HepG2 (cell line): Measurements from ENCODE around the gene GUCY2C. TPM values are rescaled to one million over a fixed set of nuclear protein-coding genes. Genes with fewer than 3 reads are reported as not detected.
A peak's percentile ranks its signal among the peaks of the same experiment; 100 is the strongest.

Experiments
- ATAC-seq: fragments of 200-7000 bp; cut with Tn5 transposase; 3 replicates; pipeline ENCODE4 v1.9.1; 2020; ENCODE audit warnings: mild to moderate bottlenecking, moderate library complexity
- BruUV-seq: library from RNA; stranded (reverse); fragments of 400-500 nt; replicated peaks from 2 replicates; lab custom pipeline; 2021; lab: Mats Ljungman, UMichigan
- CTCF ChIA-PET: fragments of 300-600 bp; formaldehyde crosslinking; extraction: SDS; loops from one replicate; lab custom pipeline; 2021; ENCODE audit warnings: low total read pairs, inconsistent platforms, low intra/inter-chr PET ratio; lab: Yijun Ruan, JAX
- POLR2A ChIA-PET: fragments of 350-600 bp; sonication (Branson Sonifier 250); formaldehyde crosslinking; loops from one replicate; lab custom pipeline; 2020; ENCODE audit warnings: antibody characterized with exemption, inconsistent platforms; lab: Yijun Ruan, JAX
- DNase-seq: peaks from one replicate; pipeline ENCODE4 v3.0.0-alpha.2; 2015; ENCODE audit warnings: low spot score
- FAIRE-seq: peaks from 3 replicates; lab custom pipeline; 2011; peaks lifted over from hg19 to GRCh38; lab: Jason Lieb, UNC
- H2AFZ ChIP-seq: one replicate; pipeline ENCODE4 v1.6.1; 2011; ENCODE audit warnings: low read length, inconsistent platforms
- H3K27ac ChIP-seq: fragments of 300-600 bp; 3 replicates; pipeline ENCODE4 v1.8.0; 2011; ENCODE audit warnings: mixed run types, mild to moderate bottlenecking, mixed read lengths, low read length, inconsistent platforms; ENCODE audit not compliant: insufficient read depth; ENCODE audit errors: extremely low read length
- H3K27me3 ChIP-seq, 2 experiments: fragments of 200-600 bp in 1 of 2; 2 replicates in 1 of 2; 3 replicates in 1 of 2; pipeline versions ENCODE4 v1.6.0 to v1.8.0; 2011; ENCODE audit warnings: low read length in 2 of 2, mild to moderate bottlenecking in 2 of 2, moderate library complexity in 2 of 2, inconsistent platforms in 1 of 2; ENCODE audit not compliant: insufficient read depth in 2 of 2, control insufficient read depth in 1 of 2
- H3K36me3 ChIP-seq, 2 experiments: fragments of 200-600 bp in 1 of 2; replicated peaks in 1 of 2; 2 replicates in 1 of 2; 3 replicates in 1 of 2; pipeline versions ENCODE4 v1.5.1 to v1.8.0; 2011; ENCODE audit warnings: low read length in 2 of 2, inconsistent platforms in 1 of 2; ENCODE audit not compliant: insufficient read depth in 2 of 2, control insufficient read depth in 1 of 2
- H3K4me1 ChIP-seq: 2 replicates; pipeline ENCODE4 v1.5.1; 2012; ENCODE audit warnings: low read length, inconsistent platforms; ENCODE audit not compliant: insufficient read depth
- H3K4me2 ChIP-seq: 2 replicates; pipeline ENCODE4 v1.6.0; 2011; ENCODE audit warnings: low read depth, low read length, inconsistent platforms
- H3K4me3 ChIP-seq, 3 experiments: fragments of 200-600 bp in 1 of 3; sonication (generic), shearing (Covaris generic) in 1 of 3; replicated peaks in 1 of 3; 2 replicates each; pipeline ENCODE4 v1.5.1; 2011 to 2016; ENCODE audit warnings: low read length in 3 of 3, inconsistent platforms in 2 of 3, low read depth in 2 of 3, mild to moderate bottlenecking in 2 of 3, control low read depth in 1 of 3, mixed read lengths in 1 of 3; ENCODE audit not compliant: insufficient read depth in 1 of 3
- H3K79me2 ChIP-seq: one replicate; pipeline ENCODE4 v1.6.1; 2011; ENCODE audit warnings: low read length, inconsistent platforms; ENCODE audit not compliant: insufficient read depth
- H3K9ac ChIP-seq: 2 replicates; pipeline ENCODE4 v1.6.0; 2011; ENCODE audit warnings: mild to moderate bottlenecking, low read depth, low read length, inconsistent platforms; ENCODE audit not compliant: insufficient read depth
- H3K9me3 ChIP-seq: 2 replicates; pipeline ENCODE4 v1.5.1; 2012; ENCODE audit warnings: mild to moderate bottlenecking, low read length
- H4K20me1 ChIP-seq: 2 replicates; pipeline ENCODE4 v1.6.0; 2011; ENCODE audit warnings: inconsistent platforms, mild to moderate bottlenecking, low read length, moderate library complexity; ENCODE audit not compliant: insufficient read depth
- DPF2 ChIP-seq: sonication (generic); formaldehyde crosslinking; IDR thresholded peaks from 2 replicates; pipeline ENCODE4 v1.4.0; 2020; ENCODE audit warnings: mild to moderate bottlenecking, low read depth, missing genetic modification reagents, borderline replicate concordance
- PRDM15 ChIP-seq: sonication (generic); formaldehyde crosslinking; IDR thresholded peaks from 2 replicates; pipeline ENCODE4 v1.4.0; 2020; ENCODE audit warnings: missing genetic modification reagents
- RAD21 ChIP-seq: fragments of 450-650 bp; formaldehyde crosslinking; IDR thresholded peaks from 2 replicates; pipeline ENCODE4 v1.5.0; 2020; ENCODE audit warnings: mild to moderate bottlenecking
- RARG ChIP-seq: sonication (generic); formaldehyde crosslinking; IDR thresholded peaks from 2 replicates; pipeline ENCODE4 v1.4.0; 2020; ENCODE audit warnings: low read depth, mild to moderate bottlenecking, missing genetic modification reagents
- SNAPC5 ChIP-seq: sonication (generic); formaldehyde crosslinking; IDR thresholded peaks from 2 replicates; pipeline ENCODE4 v1.8.1; 2023; ENCODE audit warnings: mild to moderate bottlenecking, missing genetic modification reagents, borderline replicate concordance
- SRSF9 ChIP-seq: fragments of 200-400 bp; formaldehyde crosslinking; IDR thresholded peaks from 2 replicates; pipeline ENCODE4 v1.6.1; 2018; ENCODE audit warnings: borderline replicate concordance, mild to moderate bottlenecking, low read depth, low read length; ENCODE audit not compliant: insufficient read depth, poor library complexity, severe bottlenecking
- TFAP4 ChIP-seq: sonication (generic); IDR thresholded peaks from 2 replicates; pipeline ENCODE4 v1.6.1; 2016; ENCODE audit warnings: low read depth, borderline replicate concordance
- ZNF207 ChIP-seq: fragments of 450-650 bp; IDR thresholded peaks from 2 replicates; pipeline ENCODE4 v1.6.1; 2016; ENCODE audit warnings: antibody characterized with exemption, borderline replicate concordance
- ZNF546 ChIP-seq: sonication (generic); formaldehyde crosslinking; conservative IDR thresholded peaks from 2 replicates; pipeline ENCODE4 v1.8.1; 2023; ENCODE audit warnings: mild to moderate bottlenecking, missing genetic modification reagents
- ZNF670 ChIP-seq: sonication (generic); formaldehyde crosslinking; IDR thresholded peaks from 2 replicates; pipeline ENCODE4 v1.8.0; 2022; ENCODE audit warnings: mild to moderate bottlenecking, missing genetic modification reagents, borderline replicate concordance
- ZNF674 ChIP-seq: sonication (generic); formaldehyde crosslinking; IDR thresholded peaks from 2 replicates; pipeline ENCODE4 v1.5.0; 2020; ENCODE audit warnings: low read depth, mild to moderate bottlenecking, missing genetic modification reagents
- ZNF687 ChIP-seq: sonication (generic); formaldehyde crosslinking; IDR thresholded peaks from 2 replicates; pipeline ENCODE4 v1.5.1; 2020; ENCODE audit warnings: mild to moderate bottlenecking, missing genetic modification reagents, moderate library complexity
- ZNF720 ChIP-seq: sonication (generic); formaldehyde crosslinking; IDR thresholded peaks from 2 replicates; pipeline ENCODE4 v1.4.0; 2020; ENCODE audit warnings: missing genetic modification reagents
- WGBS: methylation state at CpG from one replicate; pipeline ENCODE4 v1.1.6; 2017; ENCODE audit warnings: low lambda C conversion rate; 5-methylcytosine and 5-hydroxymethylcytosine counted together
- in situ Hi-C: cut with HindIII; loops from 2 replicates; pipeline ENCODE4 v1.10.0; 2017; ENCODE audit warnings: low pct_unique_long_range_greater_than_20kb; ENCODE audit not compliant: extremely low pct_ligation_motif_present
- intact Hi-C: fragments of 100-400 bp; cut with micrococcal nuclease; formaldehyde crosslinking; loops from one replicate; pipeline ENCODE4 v1.10.0; 2022; ENCODE audit not compliant: unreplicated experiment
- polyA plus RNA-seq, 8 experiments: library from polyadenylated mRNA; depleted of rRNA in 3 of 8; stranded (reverse) in 7 of 8; unstranded in 1 of 8; fragments of >200 nt; fragmentation: Illumina TruSeq in 4 of 8; extraction: Trizol in 4 of 8; gene quantifications; 2 replicates each; pipeline versions ENCODE4 v1.2.1 to v1.2.3, GENCODE V29; 2011 to 2016; ENCODE audit warnings: low read depth in 4 of 8, missing spikeins in 1 of 8, mixed read lengths in 1 of 8; ENCODE audit not compliant: insufficient read depth in 1 of 8
- total RNA-seq, 5 experiments: library from RNA; depleted of rRNA; stranded (reverse); fragments of >200 nt; fragmentation: Illumina TruSeq; extraction: Trizol; gene quantifications; 2 replicates each; pipeline ENCODE4 v1.2.3, GENCODE V29; 2016; ENCODE audit warnings: low read depth in 1 of 5

Gene GUCY2C
- total and polyA plus RNA-seq, 2 of the 13 experiments (the other 11 are each of a cell fraction or from before 2014, with no cell fraction given) = not detected

- TF ChIP-seq ZNF687 = 0 out of 2 replicates have a peak, but pooled peaks have one; percentile 22
- TF ChIP-seq RARG (CRISPR knock-in tag) = no peak
- TF ChIP-seq, all 625 proteins: peak for 12
Observed at GRCh38 chr12:14723763-14724162, 27.4 kb upstream of the GUCY2C start (continued).

GRCh38 chr12:14716848-14717444 lies 20.5 kb upstream of the GUCY2C start:
- intact Hi-C loops (loop anchor here (1.0 to 2.0 kb wide), 2 partner anchors 87 to 478 kb away; no protein-coding TSS in a partner anchor), in situ Hi-C loops (loop anchor here (25.0 kb wide), 1 partner anchor 480 kb away; no protein-coding TSS in a partner anchor)
- no TSS peak for BruUV-seq
- no peak overlapping the region for H2AFZ ChIP-seq
- no peaks in the 10 kb centered on the region for H3K36me3 ChIP-seq
- no peak overlapping the region for H3K4me2 ChIP-seq
- ChIA-PET POLR2A (no interaction called here), CTCF (interaction anchor here (1.2 to 2.3 kb wide), 2 partner anchors 87 to 479 kb away, joined by 5 to 19 read pairs; no protein-coding TSS in a partner anchor)
- no peak overlapping the region for H3K9ac ChIP-seq
- H3K27ac ChIP-seq = no peak overlapping the region
- no peaks in the 10 kb centered on the region for H3K9me3 ChIP-seq
- FAIRE-seq (peak; percentile 55), ATAC-seq (peak; percentile 88), DNase-seq (peak; percentile 52)
- H3K79me2 ChIP-seq = no peaks in the 10 kb centered on the region
- H3K4me3 ChIP-seq = no peak overlapping the region
- no peaks in the 10 kb centered on the region for H4K20me1 ChIP-seq
- no peaks in the 10 kb centered on the region for H3K4me1 ChIP-seq
- 0% methylated on average over 1 of the region's 1 CpG for WGBS
- no peaks in the 10 kb centered on the region for H3K27me3 ChIP-seq
- no peak for TF ChIP-seq SRSF9
- TF ChIP-seq ZNF674 (CRISPR knock-in tag) = no peak
- TF ChIP-seq PRDM15 = no peak
- TF ChIP-seq ZNF546 (CRISPR knock-in tag) = no peak
- TF ChIP-seq SNAPC5 (CRISPR knock-in tag) = no peak
- TF ChIP-seq TFAP4 = peak; percentile 84
- TF ChIP-seq DPF2 (CRISPR knock-in tag) = no peak
- TF ChIP-seq ZNF207 = no peak
- no peak for TF ChIP-seq ZNF720 (CRISPR knock-in tag)
- no peak for TF ChIP-seq RAD21
- no peak for TF ChIP-seq ZNF670 (CRISPR knock-in tag)
